Naive thymus-derived CD4-positive, alpha-beta T cell (primary cell): ENCODE data around the gene C6. TPM values are rescaled to one million over a fixed set of nuclear protein-coding genes. Genes with fewer than 3 reads are reported as not detected.

Source experiments
- ATAC-seq: fragments of 150-1000 bp; cut with Tn5 transposase; 2 replicates; pipeline ENCODE4 v1.10.0; 2021; ENCODE audit warnings: mild to moderate bottlenecking, moderate library complexity
- CTCF ChIA-PET: fragments of 350-600 bp; sonication (Branson Sonifier 250); formaldehyde crosslinking; loops from one replicate; lab custom pipeline; 2021; ENCODE audit warnings: antibody characterized with exemption; lab: Charles Lee
- POLR2A ChIA-PET: fragments of 350-600 bp; sonication (Branson Sonifier 250); formaldehyde crosslinking; loops from one replicate; lab custom pipeline; 2021; ENCODE audit warnings: antibody characterized with exemption, inconsistent platforms; lab: Charles Lee
- DNase-seq, 9 donors: peaks; one replicate each; pipeline versions ENCODE4 v3.0.0 to v3.0.0-alpha.2; 2020 to 2022; ENCODE audit warnings: mixed read lengths in 1 of 9
- H3K27ac ChIP-seq: one replicate; pipeline ENCODE4 v1.7.0; 2013; ENCODE audit warnings: mild to moderate bottlenecking, low read depth, low read length, moderate library complexity
- H3K27me3 ChIP-seq, 2 donors: one replicate each; pipeline ENCODE4 v1.7.0; 2013; ENCODE audit warnings: low read length in 2 of 2, mild to moderate bottlenecking in 2 of 2, moderate library complexity in 2 of 2; ENCODE audit not compliant: control insufficient read depth in 2 of 2, insufficient read depth in 2 of 2
- H3K36me3 ChIP-seq, 3 experiments: 1 replicate in 2 of 3; 2 replicates in 1 of 3; pipeline ENCODE4 v1.7.0; 2013; ENCODE audit warnings: low read length in 3 of 3, mild to moderate bottlenecking in 3 of 3, moderate library complexity in 1 of 3; ENCODE audit not compliant: insufficient read depth in 3 of 3, control insufficient read depth in 2 of 3
- H3K4me1 ChIP-seq, 2 donors: one replicate each; pipeline ENCODE4 v1.7.0; 2013; ENCODE audit warnings: low read length in 2 of 2, mild to moderate bottlenecking in 2 of 2, moderate library complexity in 1 of 2; ENCODE audit not compliant: control insufficient read depth in 2 of 2, insufficient read depth in 2 of 2
- H3K4me3 ChIP-seq: 2 replicates; pipeline ENCODE4 v1.7.0; 2013; ENCODE audit warnings: mild to moderate bottlenecking, low read length
- H3K9me3 ChIP-seq, 3 experiments: 1 replicate in 2 of 3; 2 replicates in 1 of 3; pipeline ENCODE4 v1.7.0; 2013; ENCODE audit warnings: low read length in 3 of 3; ENCODE audit not compliant: control insufficient read depth in 2 of 3
- H3K27ac Mint-ChIP-seq, 9 donors: one replicate each; pipeline ENCODE4 v1.8.0; 2020 to 2022; ENCODE audit warnings: mixed read lengths in 9 of 9, mild to moderate bottlenecking in 8 of 9, moderate library complexity in 5 of 9, inconsistent platforms in 2 of 9
- H3K27me3 Mint-ChIP-seq, 5 donors: one replicate each; pipeline ENCODE4 v1.8.0; 2021 to 2022; ENCODE audit warnings: mixed read lengths in 5 of 5, mild to moderate bottlenecking in 1 of 5
- H3K36me3 Mint-ChIP-seq, 5 donors: one replicate each; pipeline ENCODE4 v1.8.0; 2020 to 2022; ENCODE audit warnings: mixed read lengths in 5 of 5, mild to moderate bottlenecking in 3 of 5, inconsistent platforms in 1 of 5
- H3K4me1 Mint-ChIP-seq, 7 donors: one replicate each; pipeline ENCODE4 v1.8.0; 2020 to 2022; ENCODE audit warnings: mixed read lengths in 7 of 7, mild to moderate bottlenecking in 3 of 7, inconsistent platforms in 1 of 7
- H3K4me3 Mint-ChIP-seq, 10 donors: one replicate each; pipeline ENCODE4 v1.8.0; 2020 to 2022; ENCODE audit warnings: mild to moderate bottlenecking in 10 of 10, mixed read lengths in 10 of 10, moderate library complexity in 6 of 10, inconsistent platforms in 2 of 10
- H3K9me3 Mint-ChIP-seq, 11 donors: one replicate each; pipeline ENCODE4 v1.8.0; 2020 to 2022; ENCODE audit warnings: mixed read lengths in 11 of 11, mild to moderate bottlenecking in 4 of 11, inconsistent platforms in 1 of 11, moderate library complexity in 1 of 11
- intact Hi-C, 2 donors: fragments of 100-400 bp; cut with micrococcal nuclease; formaldehyde crosslinking; loops; one replicate each; pipeline ENCODE4 v1.15.1; 2023
- polyA plus RNA-seq, 2 donors: library from polyadenylated mRNA; unstranded; fragments of 300-500 nt; fragmentation: Illumina TruSeq; gene quantifications; one replicate each; pipeline ENCODE4 v1.2.3, GENCODE V29; 2021
- total RNA-seq, 6 experiments: library from RNA in 5 of 6; stranded (reverse) in 5 of 6; gene quantifications; 1 replicate in 5 of 6; 2 replicates in 1 of 6; pipeline ENCODE4 v1.2.3 and lab custom pipeline; 2021 to 2026

The C6 gene
- total and polyA plus RNA-seq, 7 experiments from 2014 or later, result not detected

DNA sequence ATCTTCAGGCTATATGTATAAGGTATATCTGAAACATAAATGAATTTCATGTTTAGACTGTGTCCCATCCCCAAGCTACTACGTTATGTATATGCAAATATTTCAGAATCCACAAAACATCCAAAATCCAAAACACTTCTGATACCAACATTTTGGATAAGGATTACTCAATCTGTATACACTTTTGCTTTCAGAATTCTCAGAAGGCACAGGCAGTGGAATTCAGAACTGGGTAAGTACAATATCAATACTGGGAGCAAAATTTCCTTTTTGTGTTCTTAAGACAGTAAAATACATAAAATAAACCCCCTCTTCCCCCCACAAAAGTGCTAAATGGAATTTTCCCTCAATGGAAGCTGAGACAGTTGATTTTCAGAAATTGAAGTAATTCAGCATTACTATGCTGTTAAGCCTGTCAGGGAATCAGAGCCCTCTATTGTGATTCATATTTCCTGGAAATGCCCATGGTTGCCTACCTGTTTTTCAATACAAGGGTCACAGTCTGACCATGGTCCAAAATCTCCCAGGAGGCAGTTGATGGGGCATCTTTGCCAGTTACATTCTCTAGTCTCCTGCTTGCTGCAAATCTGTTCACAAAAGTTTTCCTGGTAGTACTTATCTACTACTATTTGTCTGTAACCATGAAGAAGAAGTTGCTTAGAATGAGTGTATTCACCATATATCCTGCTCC lies 12.1 kb downstream of the C6 start:
- DNase-seq (no peak), ATAC-seq (no peak)
- H3K4me1 Mint-ChIP-seq, result no peaks in the 10 kb centered on the region
- H3K36me3 ChIP-seq, result no peaks in the 10 kb centered on the region
- H3K27me3 Mint-ChIP-seq, result no peaks in the 10 kb centered on the region
- H3K27ac Mint-ChIP-seq, result no peak overlapping the region
- H3K9me3 ChIP-seq, result no peaks in the 10 kb centered on the region
- no peaks in the 10 kb centered on the region for H3K27me3 ChIP-seq
- POLR2A ChIA-PET, result no interaction called here
- no peak overlapping the region for H3K27ac ChIP-seq
- CTCF ChIA-PET, result no interaction called here
- no peak overlapping the region for H3K4me3 ChIP-seq
- no peaks in the 10 kb centered on the region for H3K36me3 Mint-ChIP-seq
- no peak overlapping the region for H3K4me3 Mint-ChIP-seq
- no peaks in the 10 kb centered on the region for H3K4me1 ChIP-seq
- intact Hi-C loops, result no loop called here
- peaks cover 0 to 13% (median 3%) of the 10 kb centered on the region in 11 donors for H3K9me3 Mint-ChIP-seq

DNA sequence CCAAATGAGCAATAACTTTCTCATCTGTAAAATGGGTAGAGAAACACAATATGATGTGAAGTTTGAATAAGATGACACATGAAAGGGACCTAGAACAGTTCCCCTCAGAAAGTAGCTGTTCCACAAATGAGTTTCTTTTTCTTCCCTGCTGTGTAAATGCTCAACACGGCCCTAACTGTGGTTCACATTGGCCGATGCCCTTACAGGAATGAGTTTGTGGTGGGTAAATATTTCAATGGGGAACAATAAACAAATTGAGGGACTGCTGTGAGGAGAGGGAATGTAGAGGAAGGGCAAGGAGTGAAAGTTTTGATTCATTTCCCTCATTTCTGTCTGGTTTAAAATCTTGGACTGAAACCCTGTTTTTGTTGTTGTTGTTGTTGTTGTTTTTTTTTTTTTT lies 12.8 kb downstream of the C6 start:
- no peaks in the 10 kb centered on the region for H3K4me1 Mint-ChIP-seq

DNA sequence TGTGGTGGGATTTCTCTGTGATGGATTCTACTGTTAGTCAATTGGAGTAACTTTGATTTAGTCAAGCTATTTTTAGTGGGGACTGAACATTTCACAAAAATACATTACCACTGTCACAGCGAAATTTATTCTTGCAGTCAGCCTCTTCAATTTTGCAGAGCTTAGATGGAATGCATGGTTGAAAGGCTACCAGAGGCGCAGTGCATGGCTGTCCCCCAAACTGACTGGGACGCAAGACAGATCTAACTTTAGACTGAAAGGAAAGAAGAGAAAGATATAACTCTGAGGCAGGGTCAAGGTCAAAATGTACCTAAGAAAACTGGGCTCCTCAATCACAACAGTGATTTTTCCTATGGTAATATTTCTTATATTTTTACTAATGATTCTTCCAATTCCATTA lies 13.7 kb downstream of the C6 start:
- CTCF ChIA-PET, result no interaction called here

More for the DNA sequence above, 12.8 kb downstream of the C6 start:
- Histone ChIP-seq H3K27ac (no peak overlapping the region), H3K4me1 (no peaks in the 10 kb centered on the region), H3K36me3 (no peaks in the 10 kb centered on the region), H3K4me3 (no peak overlapping the region), H3K27me3 (no peaks in the 10 kb centered on the region), H3K9me3 (no peaks in the 10 kb centered on the region)
- intact Hi-C loops, result no loop called here
- H3K36me3 Mint-ChIP-seq, result no peaks in the 10 kb centered on the region
- H3K27me3 Mint-ChIP-seq, result no peaks in the 10 kb centered on the region
- ChIA-PET CTCF (no interaction called here), POLR2A (no interaction called here)
- DNase-seq (no peak), ATAC-seq (no peak)
- no peak overlapping the region for H3K4me3 Mint-ChIP-seq
- H3K27ac Mint-ChIP-seq, result no peak overlapping the region
- peaks cover 0 to 13% (median 3%) of the 10 kb centered on the region in 11 donors for H3K9me3 Mint-ChIP-seq

DNA sequence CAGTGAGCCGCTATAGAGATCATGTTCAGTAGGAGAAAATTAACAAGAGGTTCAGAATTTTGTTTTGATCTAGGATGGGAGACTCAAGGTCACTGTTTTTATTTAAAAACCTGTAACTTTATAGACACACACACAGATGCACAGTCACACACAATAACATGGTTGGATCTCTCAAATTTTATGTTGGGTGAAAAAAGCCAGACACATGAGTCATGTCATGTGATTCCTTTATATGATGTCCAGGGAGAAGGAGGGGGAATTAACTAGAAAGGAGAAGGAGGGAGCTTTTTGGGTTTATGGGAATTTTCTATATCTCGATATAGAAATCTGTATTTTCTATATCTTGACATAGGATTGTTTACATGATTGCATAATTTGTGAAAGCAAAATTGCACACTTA lies 17.1 kb downstream of the C6 start:
- H3K9me3 ChIP-seq, result no peaks in the 10 kb centered on the region
- CTCF ChIA-PET, result no interaction called here
- no peak overlapping the region for H3K4me3 ChIP-seq
- Mint-ChIP-seq H3K27ac (no peak overlapping the region), H3K9me3 (peaks cover 0 to 6% (median 0%) of the 10 kb centered on the region in 11 donors), H3K27me3 (no peaks in the 10 kb centered on the region), H3K4me3 (no peak overlapping the region), H3K4me1 (no peaks in the 10 kb centered on the region), H3K36me3 (no peaks in the 10 kb centered on the region)
- DNase-seq (no peak), ATAC-seq (no peak)
- H3K27me3 ChIP-seq, result no peaks in the 10 kb centered on the region
- intact Hi-C loops, result no loop called here
- POLR2A ChIA-PET, result no interaction called here
- H3K4me1 ChIP-seq, result no peaks in the 10 kb centered on the region
- H3K27ac ChIP-seq, result no peak overlapping the region
- no peaks in the 10 kb centered on the region for H3K36me3 ChIP-seq

More for the DNA sequence above, 13.7 kb downstream of the C6 start:
- no peak for DNase-seq
- Histone ChIP-seq H3K9me3 (no peaks in the 10 kb centered on the region), H3K4me3 (no peak overlapping the region), H3K4me1 (no peaks in the 10 kb centered on the region), H3K27me3 (no peaks in the 10 kb centered on the region), H3K36me3 (no peaks in the 10 kb centered on the region), H3K27ac (no peak overlapping the region)
- peaks cover 0 to 9% (median 0%) of the 10 kb centered on the region in 11 donors for H3K9me3 Mint-ChIP-seq
- H3K27ac Mint-ChIP-seq, result no peak overlapping the region
- H3K36me3 Mint-ChIP-seq, result no peaks in the 10 kb centered on the region
- intact Hi-C loops, result no loop called here
- POLR2A ChIA-PET, result no interaction called here
- no peak for ATAC-seq
- no peaks in the 10 kb centered on the region for H3K4me1 Mint-ChIP-seq
- no peak overlapping the region for H3K4me3 Mint-ChIP-seq
- H3K27me3 Mint-ChIP-seq, result no peaks in the 10 kb centered on the region

- H3K4me3 ChIP-seq, result no peak overlapping the region
- ChIA-PET POLR2A (no interaction called here), CTCF (no interaction called here)
- no peak overlapping the region for H3K27ac ChIP-seq
- H3K36me3 Mint-ChIP-seq, result no peaks in the 10 kb centered on the region
- H3K27me3 Mint-ChIP-seq, result no peaks in the 10 kb centered on the region
- no peak for DNase-seq
- H3K4me1 ChIP-seq, result no peaks in the 10 kb centered on the region
- H3K9me3 Mint-ChIP-seq, result peaks cover 0 to 2% (median 0%) of the 10 kb centered on the region in 11 donors
- no peaks in the 10 kb centered on the region for H3K9me3 ChIP-seq
- no peaks in the 10 kb centered on the region for H3K36me3 ChIP-seq
- intact Hi-C loops, result no loop called here
- H3K27ac Mint-ChIP-seq, result no peak overlapping the region
- no peak for ATAC-seq
- H3K4me3 Mint-ChIP-seq, result no peak overlapping the region
- H3K4me1 Mint-ChIP-seq, result no peaks in the 10 kb centered on the region
- no peaks in the 10 kb centered on the region for H3K27me3 ChIP-seq
Measured at GRCh38 chr5:41195228-41195627, 18.1 kb downstream of the C6 start.

DNA sequence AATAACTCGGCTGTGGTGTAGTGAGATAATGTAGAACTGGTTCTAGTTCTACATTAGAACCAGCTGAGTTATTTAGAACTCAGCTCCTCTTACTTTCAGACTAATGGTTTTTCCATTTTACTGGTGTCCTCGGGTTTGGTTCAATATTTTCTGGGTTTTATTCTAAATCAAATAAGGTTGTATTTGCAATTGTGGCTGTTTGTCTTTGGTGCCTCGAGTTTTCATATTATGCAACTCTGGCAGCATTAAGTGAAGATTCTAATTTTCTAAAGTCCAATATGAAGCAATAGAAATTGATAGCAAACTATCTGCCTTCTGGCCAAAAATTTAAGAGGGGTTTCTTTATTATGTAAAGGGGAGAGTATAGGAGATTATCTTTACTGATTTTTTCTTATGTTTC lies 19.0 kb downstream of the C6 start:
- Histone ChIP-seq H3K9me3 (no peaks in the 10 kb centered on the region), H3K36me3 (no peaks in the 10 kb centered on the region), H3K27ac (no peak overlapping the region), H3K4me3 (no peak overlapping the region), H3K27me3 (no peaks in the 10 kb centered on the region), H3K4me1 (no peaks in the 10 kb centered on the region)
- ChIA-PET POLR2A (no interaction called here), CTCF (no interaction called here)
- no peak overlapping the region for H3K27ac Mint-ChIP-seq
- no peak overlapping the region for H3K4me3 Mint-ChIP-seq
- intact Hi-C loops, result no loop called here
- H3K27me3 Mint-ChIP-seq, result no peaks in the 10 kb centered on the region
- no peaks in the 10 kb centered on the region for H3K36me3 Mint-ChIP-seq
- ATAC-seq (no peak), DNase-seq (no peak)
- no peaks in the 10 kb centered on the region for H3K4me1 Mint-ChIP-seq
- H3K9me3 Mint-ChIP-seq, result peaks cover 0 to 6% (median 0%) of the 10 kb centered on the region in 11 donors

DNA sequence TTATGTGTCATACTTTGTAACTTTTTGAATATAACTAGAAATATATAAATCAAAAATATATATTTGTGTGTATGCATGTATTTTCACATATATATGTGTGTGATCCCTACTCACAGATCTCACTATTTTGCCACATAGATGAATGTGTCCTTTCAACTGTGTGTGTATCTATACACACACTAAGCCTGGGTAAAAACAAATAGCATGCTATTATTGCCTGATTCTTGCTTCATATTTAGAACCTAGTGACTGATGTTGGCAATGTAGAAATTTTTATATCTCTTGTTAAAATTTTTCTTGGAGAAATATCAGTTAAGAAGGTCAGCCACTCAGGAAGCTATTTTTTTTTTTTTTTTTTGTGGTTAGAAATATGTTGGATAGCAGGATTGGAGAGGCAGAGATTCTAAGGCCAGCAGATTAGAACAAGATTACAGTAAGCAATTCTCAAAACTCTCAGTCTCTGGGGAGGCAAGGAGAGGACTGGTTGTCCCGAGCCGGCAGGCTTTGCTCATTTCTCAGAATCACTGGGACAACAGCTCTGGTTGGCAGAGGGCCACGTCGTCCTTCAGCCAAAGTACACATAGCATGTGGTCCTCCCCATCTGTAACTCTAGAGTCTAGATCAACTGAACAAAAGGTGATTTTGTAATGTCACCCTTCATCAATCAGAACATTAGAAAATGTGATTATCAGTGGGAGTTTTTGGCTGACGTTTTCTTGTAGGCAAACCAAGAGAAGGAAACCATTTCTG lies 19.7 kb downstream of the C6 start:
- intact Hi-C loops, result no loop called here
- Histone ChIP-seq H3K4me3 (no peak overlapping the region), H3K27me3 (no peaks in the 10 kb centered on the region), H3K9me3 (no peaks in the 10 kb centered on the region), H3K27ac (no peak overlapping the region), H3K36me3 (no peaks in the 10 kb centered on the region), H3K4me1 (no peaks in the 10 kb centered on the region)
- Mint-ChIP-seq H3K27ac (no peak overlapping the region), H3K4me3 (no peak overlapping the region), H3K36me3 (no peaks in the 10 kb centered on the region), H3K27me3 (no peaks in the 10 kb centered on the region), H3K9me3 (peaks cover 0 to 6% (median 0%) of the 10 kb centered on the region in 11 donors), H3K4me1 (no peaks in the 10 kb centered on the region)
- POLR2A ChIA-PET, result no interaction called here
- ATAC-seq, result no peak
- CTCF ChIA-PET, result no interaction called here
- DNase-seq, result no peak
